ENCODE measurements around the gene ELN.

Gene ELN

DNA sequence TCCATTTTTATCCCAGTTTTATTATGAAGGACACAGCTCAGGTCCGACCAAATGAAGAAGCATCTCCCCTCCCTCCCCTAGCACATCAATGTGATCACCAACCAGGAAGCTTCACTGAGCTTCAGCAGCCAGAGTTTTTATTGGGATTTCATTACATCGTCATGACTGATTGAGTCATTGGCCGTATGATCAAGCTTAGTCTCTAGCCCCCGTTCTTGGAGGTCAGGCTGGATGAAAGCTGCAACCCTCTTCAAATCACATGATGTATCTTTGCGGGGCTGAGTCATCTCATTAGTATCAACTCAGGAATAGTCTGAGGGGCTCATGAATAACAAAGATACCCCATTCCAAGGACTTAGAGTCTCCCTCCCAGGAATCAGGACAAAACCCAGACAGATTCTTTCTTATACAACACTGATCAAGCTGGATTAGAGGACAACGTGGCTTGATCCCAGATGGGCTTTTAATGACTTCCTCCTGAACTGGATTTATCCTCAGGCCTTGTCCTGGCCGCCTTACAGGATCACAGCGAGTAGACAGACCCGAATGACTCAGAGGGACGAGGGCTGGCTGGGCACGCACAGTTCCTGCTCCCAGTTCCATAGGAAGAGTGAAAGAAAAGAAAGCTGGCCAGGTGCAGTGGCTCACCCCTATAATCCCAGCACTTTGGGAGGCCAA is 70.1 kb downstream of the ELN start:
- DNase-seq = no peak

DNA sequence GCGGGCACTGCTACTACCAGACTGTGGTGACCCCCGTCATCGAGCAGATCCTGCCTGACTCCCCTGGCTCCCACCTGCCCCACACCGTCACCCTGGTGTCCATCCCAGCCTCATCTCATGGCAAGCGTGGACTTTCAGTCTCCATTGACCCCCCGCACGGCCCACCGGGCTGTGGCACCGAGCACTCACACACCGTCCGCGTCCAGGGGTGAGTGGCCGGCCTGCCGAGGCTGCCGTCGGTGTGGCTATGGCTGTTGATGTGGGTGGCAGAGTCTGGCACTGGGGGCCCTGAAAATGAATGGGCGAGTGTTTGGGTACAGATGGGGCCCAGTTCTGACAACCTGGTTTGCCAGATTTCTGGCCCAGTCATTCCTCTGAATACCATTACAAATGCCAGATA is 71.1 kb downstream of the ELN start:
- no peak for DNase-seq

DNA sequence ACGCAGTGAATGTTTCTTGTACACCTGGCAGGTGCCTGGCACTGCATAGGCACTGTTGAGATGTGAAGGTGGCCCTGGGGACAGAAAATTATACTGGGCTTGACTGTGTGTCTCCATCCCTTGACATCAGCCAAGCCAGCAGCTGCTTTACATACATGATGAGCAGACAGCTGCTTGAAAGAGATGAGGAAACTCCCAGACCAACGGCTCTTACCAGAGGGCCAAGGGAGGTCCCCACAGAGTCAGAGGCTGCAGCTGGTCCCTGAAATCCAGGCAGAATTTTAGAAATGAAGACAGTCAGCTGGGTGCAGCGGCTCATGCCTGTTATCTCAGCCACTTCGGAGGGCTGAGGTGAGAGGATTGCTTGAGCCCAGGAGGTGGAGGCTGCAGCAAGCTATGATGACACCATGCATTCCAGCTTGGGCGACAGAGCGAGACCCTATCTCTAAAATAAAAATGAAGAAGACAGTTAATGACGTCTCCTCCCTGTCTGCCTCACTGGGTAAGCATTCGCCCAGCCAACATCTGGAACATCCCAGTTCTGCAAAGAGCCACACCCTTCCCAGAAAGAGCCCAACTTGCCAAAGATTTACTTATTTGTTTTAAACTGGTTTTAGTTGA is 73.2 kb downstream of the ELN start:
- DNase-seq = no peak

DNA sequence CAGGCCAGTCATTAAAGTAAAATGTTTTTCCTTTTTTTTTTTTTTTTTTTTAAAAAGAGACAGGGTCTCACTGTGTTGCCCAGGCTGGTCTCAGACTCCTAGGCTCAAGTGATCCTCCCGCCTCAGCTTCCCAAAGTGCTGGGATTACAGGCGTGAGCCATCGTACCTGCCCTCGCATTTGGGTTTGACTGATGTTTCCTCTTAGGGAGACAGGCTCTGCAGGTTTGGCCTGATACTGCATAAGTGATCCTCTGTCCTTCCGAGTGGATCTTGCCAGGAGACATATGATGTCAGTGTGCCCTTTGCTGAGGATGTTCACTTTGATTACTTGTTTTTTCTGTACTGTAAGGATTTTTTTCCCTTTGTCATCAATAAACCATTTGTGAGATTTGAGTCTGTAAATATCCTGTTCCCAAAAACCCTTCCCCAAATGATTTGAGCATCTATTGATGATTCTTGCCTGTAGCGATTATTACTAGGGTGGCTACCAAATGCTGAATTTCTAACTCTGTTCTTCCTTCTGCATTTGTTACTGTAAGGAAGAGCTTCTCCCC is 75.3 kb downstream of the ELN start:
- no peak for DNase-seq

DNA sequence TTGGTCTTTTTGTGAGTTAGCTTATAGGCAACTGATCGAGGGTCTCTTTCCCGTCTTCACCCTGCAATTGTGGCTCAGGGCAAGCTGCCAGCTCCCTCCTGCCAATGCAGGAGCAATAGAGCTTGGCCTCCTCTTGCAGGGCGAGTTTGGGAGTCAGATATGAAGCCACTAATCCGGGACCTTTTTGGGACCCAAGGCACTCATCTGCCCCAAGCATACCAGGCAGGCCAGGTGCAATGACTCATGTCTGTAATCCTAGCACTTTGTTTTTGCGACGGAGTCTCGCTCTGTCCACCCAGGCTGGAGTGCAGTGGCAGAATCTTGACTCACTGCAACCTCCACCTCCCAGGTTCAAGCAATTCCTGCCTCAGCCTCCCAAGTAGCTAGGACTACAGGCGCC is 76.7 kb downstream of the ELN start:
- no peak for DNase-seq

DNA sequence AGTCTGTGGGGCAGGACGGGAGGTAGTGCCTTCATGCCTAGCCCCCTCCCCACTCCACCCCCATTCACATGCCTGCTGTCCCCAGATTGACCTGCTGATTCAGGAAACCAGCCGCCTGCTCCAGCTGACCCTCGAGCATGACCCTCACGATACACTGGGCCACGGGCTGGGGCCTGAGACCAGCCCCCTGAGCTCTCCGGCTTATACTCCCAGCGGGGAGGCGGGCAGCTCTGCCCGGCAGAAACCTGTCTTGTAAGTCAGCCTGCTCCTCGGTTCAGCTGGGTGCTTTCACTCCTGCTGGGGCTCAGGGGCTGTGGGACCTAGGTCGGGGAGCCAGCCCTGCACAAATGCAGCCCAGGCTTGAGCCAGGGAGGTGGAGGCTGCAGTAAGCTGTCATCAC is 78.0 kb downstream of the ELN start:
- DNase-seq = no peak

DNA sequence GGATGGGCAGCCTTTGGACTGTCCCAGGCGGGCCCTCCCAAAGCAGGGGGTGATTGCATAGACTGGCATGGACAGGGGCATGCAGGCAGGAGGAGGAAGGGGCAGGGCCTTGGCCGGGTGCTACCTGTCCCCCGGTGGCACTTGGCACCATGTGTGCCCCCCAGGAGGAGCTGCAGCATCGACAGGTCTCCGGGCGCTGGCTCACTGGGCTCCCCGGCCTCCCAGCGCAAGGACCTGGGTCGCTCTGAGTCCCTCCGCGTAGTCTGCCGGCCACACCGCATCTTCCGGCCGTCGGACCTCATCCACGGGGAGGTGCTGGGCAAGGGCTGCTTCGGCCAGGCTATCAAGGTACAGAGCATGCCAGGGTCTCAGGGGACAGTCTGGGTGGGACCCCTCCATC is 78.9 kb downstream of the ELN start:
- no peak for DNase-seq

DNA sequence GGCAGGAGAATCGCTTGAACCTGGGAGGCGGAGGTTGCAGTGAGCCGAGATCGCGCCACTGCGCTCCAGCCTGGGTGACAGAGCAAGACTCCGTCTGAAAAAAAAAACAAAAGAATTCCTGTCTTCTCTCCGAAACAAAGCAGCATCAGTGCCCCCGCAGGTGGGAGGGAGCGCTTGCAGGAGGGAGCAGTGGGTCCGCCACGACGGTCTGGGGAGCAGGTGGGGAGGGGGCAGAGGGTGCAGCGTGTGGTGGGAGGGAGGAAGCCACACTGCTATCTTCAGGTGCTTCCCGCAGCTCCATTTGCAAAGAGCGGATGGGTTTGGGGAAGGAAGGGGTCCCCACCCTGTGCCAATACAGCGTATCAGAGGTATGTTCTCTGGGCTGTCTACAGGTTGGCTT is 87.4 kb downstream of the ELN start:
- no peak for DNase-seq

DNA sequence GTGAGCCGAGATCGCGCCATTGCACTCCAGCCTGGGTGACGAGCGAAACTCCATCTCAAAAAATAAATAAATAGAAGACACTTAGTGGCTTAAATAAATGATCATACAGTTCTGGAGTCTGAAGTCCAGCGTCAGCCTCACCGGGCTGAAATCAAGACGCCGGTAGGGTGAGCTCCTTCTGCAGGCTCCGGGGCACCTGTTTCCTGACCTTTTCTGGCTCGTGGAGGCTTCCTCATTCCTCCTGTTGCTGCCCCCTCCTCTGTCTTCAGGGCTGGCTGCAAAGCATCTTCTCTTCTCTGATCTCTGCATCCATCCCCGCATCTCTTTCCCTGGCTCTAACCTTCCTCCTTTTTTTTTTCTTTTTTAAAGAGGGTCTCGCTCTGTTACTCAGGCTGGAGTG is 88.4 kb downstream of the ELN start:
- no peak for DNase-seq
